WTC11 (cell line): ENCODE measurements around the gene ADGRB2. TPM values are rescaled to one million over a fixed set of nuclear protein-coding genes. Genes with fewer than 3 reads are reported as not detected.

ENCODE experiments used
- ATAC-seq: fragments of 200-7000 bp; cut with Tn5 transposase; 2 replicates; pipeline ENCODE4 v1.10.0; 2021; ENCODE audit warnings: mild to moderate bottlenecking, moderate library complexity
- CTCF ChIA-PET: fragments of 300-600 bp; sonication (Branson Sonifier 250); formaldehyde crosslinking; loops from one replicate; lab custom pipeline; 2021; ENCODE audit warnings: antibody characterized with exemption; lab: Charles Lee
- POLR2A ChIA-PET: fragments of 350-600 bp; sonication (Branson Sonifier 250); formaldehyde crosslinking; loops from one replicate; lab custom pipeline; 2021; ENCODE audit warnings: antibody characterized with exemption; lab: Charles Lee
- DNase-seq: peaks from one replicate; pipeline ENCODE4 v3.0.0; 2021; ENCODE audit warnings: low spot score
- H3K27ac Mint-ChIP-seq: 2 replicates; pipeline ENCODE4 v1.8.0; 2021; ENCODE audit warnings: mixed read lengths
- H3K27me3 Mint-ChIP-seq: 2 replicates; pipeline ENCODE4 v1.8.0; 2021; ENCODE audit warnings: low read depth, mild to moderate bottlenecking, moderate library complexity, mixed read lengths
- H3K36me3 Mint-ChIP-seq: 2 replicates; pipeline ENCODE4 v1.8.0; 2021; ENCODE audit warnings: mixed read lengths
- H3K4me1 Mint-ChIP-seq: 2 replicates; pipeline ENCODE4 v1.8.0; 2022; ENCODE audit warnings: mixed read lengths
- H3K4me3 Mint-ChIP-seq: 2 replicates; pipeline ENCODE4 v1.8.0; 2021; ENCODE audit warnings: mild to moderate bottlenecking, moderate library complexity, mixed read lengths
- H3K9me3 Mint-ChIP-seq: 2 replicates; pipeline ENCODE4 v1.8.0; 2021; ENCODE audit warnings: mixed read lengths
- AFF4 ChIP-seq: sonication (generic); formaldehyde crosslinking; IDR thresholded peaks from 2 replicates; pipeline ENCODE4 v1.8.1; 2023; ENCODE audit warnings: mild to moderate bottlenecking, missing genetic modification reagents, borderline replicate concordance
- ATF2 ChIP-seq: sonication (generic); formaldehyde crosslinking; IDR thresholded peaks from 2 replicates; pipeline ENCODE4 v1.8.1; 2022; ENCODE audit warnings: low read depth, missing genetic modification reagents, borderline replicate concordance
- ATF6 ChIP-seq: sonication (generic); formaldehyde crosslinking; IDR thresholded peaks from 2 replicates; pipeline ENCODE4 v1.8.1; 2023; ENCODE audit warnings: mild to moderate bottlenecking, missing genetic modification reagents
- GABPB1 ChIP-seq: sonication (generic); formaldehyde crosslinking; IDR thresholded peaks from 2 replicates; pipeline ENCODE4 v1.8.1; 2023; ENCODE audit warnings: mild to moderate bottlenecking, missing genetic modification reagents
- HMGA2 ChIP-seq: fragments of 250-450 bp; sonication (Bioruptor Pico); IDR thresholded peaks from 2 replicates; pipeline ENCODE4 v1.4.0; 2021; ENCODE audit warnings: mild to moderate bottlenecking, moderate library complexity
- HMGXB4 ChIP-seq: sonication (generic); formaldehyde crosslinking; IDR thresholded peaks from 2 replicates; pipeline ENCODE4 v1.8.1; 2023; ENCODE audit warnings: mild to moderate bottlenecking, moderate library complexity, missing genetic modification reagents
- TEAD4 ChIP-seq: sonication (generic); formaldehyde crosslinking; IDR thresholded peaks from 2 replicates; pipeline ENCODE4 v1.8.0; 2022; ENCODE audit warnings: mild to moderate bottlenecking, missing genetic modification reagents
- USF1 ChIP-seq: sonication (generic); formaldehyde crosslinking; IDR thresholded peaks from 2 replicates; pipeline ENCODE4 v1.8.0; 2022; ENCODE audit warnings: mild to moderate bottlenecking, missing genetic modification reagents
- ZNF416 ChIP-seq: fragments of 250-450 bp; sonication (Bioruptor Pico); IDR thresholded peaks from 2 replicates; pipeline ENCODE4 v1.9.0; 2021; ENCODE audit warnings: mild to moderate bottlenecking, inconsistent platforms
- ZNF671 ChIP-seq: fragments of 250-450 bp; sonication (Bioruptor Pico); IDR thresholded peaks from 2 replicates; pipeline ENCODE4 v1.8.0; 2021; ENCODE audit warnings: mild to moderate bottlenecking
- ZSCAN18 ChIP-seq: fragments of 250-450 bp; sonication (Bioruptor Pico); IDR thresholded peaks from 2 replicates; pipeline ENCODE4 v2.1.2; 2022; ENCODE audit warnings: mild to moderate bottlenecking, moderate library complexity
- total RNA-seq: library from RNA; stranded (reverse); gene quantifications from 3 replicates; pipeline ENCODE4 v1.2.3, GENCODE V29; 2021

The ADGRB2 gene
- total RNA-seq, 1 experiment from 2014 or later: 39.3 TPM

- Mint-ChIP-seq H3K4me1 (peaks cover 30% of the 10 kb centered on the region), H3K27me3 (peaks cover 6% of the 10 kb centered on the region), H3K27ac (0 out of 2 replicates have a peak overlapping the region, but pooled peaks have one; percentile 42), H3K9me3 (no peaks in the 10 kb centered on the region), H3K4me3 (no peak overlapping the region), H3K36me3 (no peaks in the 10 kb centered on the region)
- POLR2A ChIA-PET: interaction anchor here (1.3 kb wide), 1 partner anchor 16 kb away, joined by 3 read pairs; no protein-coding TSS in a partner anchor
- DNase-seq: no peak
- CTCF ChIA-PET: interaction anchor here (1.0 to 6.3 kb wide), 3 partner anchors 14 to 263 kb away, joined by 3 to 196 read pairs (median 6); no protein-coding TSS in a partner anchor
- TF ChIP-seq ATF2 (CRISPR knock-in tag): no peak
- TF ChIP-seq AFF4: no peak
- TF ChIP-seq ZSCAN18 (CRISPR knock-in tag): no peak
- peak; percentile 71 for TF ChIP-seq GABPB1 (CRISPR knock-in tag)
- TF ChIP-seq ZNF416: no peak
- no peak for TF ChIP-seq ZNF671
- no peak for ATAC-seq
Observed at GRCh38 chr1:31701091-31701736, 62.9 kb downstream of the ADGRB2 start.

- Mint-ChIP-seq H3K9me3 (no peaks in the 10 kb centered on the region), H3K4me3 (no peak overlapping the region), H3K36me3 (no peaks in the 10 kb centered on the region), H3K4me1 (peaks cover 24% of the 10 kb centered on the region), H3K27me3 (peaks cover 6% of the 10 kb centered on the region)
- ChIA-PET CTCF (interaction anchor here (1.1 to 6.3 kb wide), 2 partner anchors 14 to 88 kb away, joined by 3 to 196 read pairs; no protein-coding TSS in a partner anchor), POLR2A (interaction anchor here (0.8 to 1.3 kb wide), 2 partner anchors 15 kb away, joined by 3 to 4 read pairs; no protein-coding TSS in a partner anchor)
- TF ChIP-seq USF1 (CRISPR knock-in tag): no peak
- no peak for TF ChIP-seq HMGA2 (CRISPR knock-in tag)
- no peak for TF ChIP-seq TEAD4
- TF ChIP-seq, all 79 proteins: peak for 0
- H3K27ac Mint-ChIP-seq: peak overlapping the region; percentile 6; the same call in 1 of the 2 replicates
- no peak for ATAC-seq
- DNase-seq: no peak
Observed at GRCh38 chr1:31700468-31701090, 63.6 kb downstream of the ADGRB2 start.

- no peaks in the 10 kb centered on the region for H3K9me3 Mint-ChIP-seq
- POLR2A ChIA-PET: interaction anchor here (0.8 kb wide), 1 partner anchor 16 kb away, joined by 4 read pairs; no protein-coding TSS in a partner anchor
Observed at GRCh38 chr1:31699341-31699891, 64.7 kb downstream of the ADGRB2 start.

More at GRCh38 chr1:31699341-31699891, 64.7 kb downstream of the ADGRB2 start:
- ATAC-seq (no peak), DNase-seq (no peak)
- Mint-ChIP-seq H3K4me3 (no peak overlapping the region), H3K27ac (no peak overlapping the region), H3K4me1 (peaks cover 14% of the 10 kb centered on the region)
- CTCF ChIA-PET: interaction anchor here (2.9 kb wide), 2 partner anchors 16 to 90 kb away, joined by 10 to 26 read pairs; no protein-coding TSS in a partner anchor
- TF ChIP-seq HMGXB4 (CRISPR knock-in tag) (no peak), ATF6 (CRISPR knock-in tag) (no peak)
- TF ChIP-seq, all 79 proteins: peak for 0
- peaks cover 3% of the 10 kb centered on the region for H3K27me3 Mint-ChIP-seq
- no peaks in the 10 kb centered on the region for H3K36me3 Mint-ChIP-seq
